GM12864 (cell line): ENCODE measurements around the gene LILRB5.
"Not testable (repeated sequence)": the region's sequence is repeated elsewhere in the genome, so short reads cannot be mapped to it uniquely, and the experiment has no call there.

Experiments used
- DNase-seq: peaks from one replicate; pipeline ENCODE4 v3.0.0-alpha.2; 2011; ENCODE audit warnings: low read depth
- H3K4me3 ChIP-seq: 2 replicates; pipeline ENCODE4 v1.5.1; 2011; ENCODE audit warnings: mild to moderate bottlenecking, low read depth, low read length, control low read depth
- TF ChIP-seq, protein P1 (sequence below): IDR thresholded peaks from 2 replicates; pipeline ENCODE4 v1.5.1; 2011; ENCODE audit warnings: low read depth, mild to moderate bottlenecking, moderate library complexity, low read length, control low read depth, inconsistent platforms; ENCODE audit errors: missing control alignments

LILRB5 gene

GRCh38 chr19:54229146-54229545 lies 27.9 kb downstream of the LILRB5 start:
- TF ChIP-seq, protein P1, sequence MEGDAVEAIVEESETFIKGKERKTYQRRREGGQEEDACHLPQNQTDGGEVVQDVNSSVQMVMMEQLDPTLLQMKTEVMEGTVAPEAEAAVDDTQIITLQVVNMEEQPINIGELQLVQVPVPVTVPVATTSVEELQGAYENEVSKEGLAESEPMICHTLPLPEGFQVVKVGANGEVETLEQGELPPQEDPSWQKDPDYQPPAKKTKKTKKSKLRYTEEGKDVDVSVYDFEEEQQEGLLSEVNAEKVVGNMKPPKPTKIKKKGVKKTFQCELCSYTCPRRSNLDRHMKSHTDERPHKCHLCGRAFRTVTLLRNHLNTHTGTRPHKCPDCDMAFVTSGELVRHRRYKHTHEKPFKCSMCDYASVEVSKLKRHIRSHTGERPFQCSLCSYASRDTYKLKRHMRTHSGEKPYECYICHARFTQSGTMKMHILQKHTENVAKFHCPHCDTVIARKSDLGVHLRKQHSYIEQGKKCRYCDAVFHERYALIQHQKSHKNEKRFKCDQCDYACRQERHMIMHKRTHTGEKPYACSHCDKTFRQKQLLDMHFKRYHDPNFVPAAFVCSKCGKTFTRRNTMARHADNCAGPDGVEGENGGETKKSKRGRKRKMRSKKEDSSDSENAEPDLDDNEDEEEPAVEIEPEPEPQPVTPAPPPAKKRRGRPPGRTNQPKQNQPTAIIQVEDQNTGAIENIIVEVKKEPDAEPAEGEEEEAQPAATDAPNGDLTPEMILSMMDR: no peak
- no peak overlapping the region for H3K4me3 ChIP-seq
- DNase-seq: no peak

- not testable (repeated sequence) for H3K4me3 ChIP-seq, DNase-seq
These were observed 32.5 kb downstream of the LILRB5 start for GRCh38 chr19:54224619-54225018.

DNA sequence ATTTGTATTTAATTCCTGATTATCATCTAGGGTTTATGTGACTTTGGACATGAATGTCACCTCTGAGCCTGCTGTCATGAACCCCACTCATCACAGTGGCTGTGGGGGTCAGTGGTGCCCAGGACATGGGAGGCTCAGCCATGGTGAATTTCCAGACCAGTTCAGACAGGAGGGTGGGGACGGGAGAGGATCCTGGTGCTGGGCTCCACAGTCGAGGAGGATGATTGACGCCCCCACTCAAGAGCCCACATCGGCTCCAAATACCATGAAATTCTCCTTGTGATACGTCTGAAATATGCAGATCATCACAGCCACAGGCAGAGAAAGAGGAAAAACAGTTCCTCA lies 33.2 kb downstream of the LILRB5 start:
- not testable (repeated sequence) for H3K4me3 ChIP-seq, DNase-seq

DNA sequence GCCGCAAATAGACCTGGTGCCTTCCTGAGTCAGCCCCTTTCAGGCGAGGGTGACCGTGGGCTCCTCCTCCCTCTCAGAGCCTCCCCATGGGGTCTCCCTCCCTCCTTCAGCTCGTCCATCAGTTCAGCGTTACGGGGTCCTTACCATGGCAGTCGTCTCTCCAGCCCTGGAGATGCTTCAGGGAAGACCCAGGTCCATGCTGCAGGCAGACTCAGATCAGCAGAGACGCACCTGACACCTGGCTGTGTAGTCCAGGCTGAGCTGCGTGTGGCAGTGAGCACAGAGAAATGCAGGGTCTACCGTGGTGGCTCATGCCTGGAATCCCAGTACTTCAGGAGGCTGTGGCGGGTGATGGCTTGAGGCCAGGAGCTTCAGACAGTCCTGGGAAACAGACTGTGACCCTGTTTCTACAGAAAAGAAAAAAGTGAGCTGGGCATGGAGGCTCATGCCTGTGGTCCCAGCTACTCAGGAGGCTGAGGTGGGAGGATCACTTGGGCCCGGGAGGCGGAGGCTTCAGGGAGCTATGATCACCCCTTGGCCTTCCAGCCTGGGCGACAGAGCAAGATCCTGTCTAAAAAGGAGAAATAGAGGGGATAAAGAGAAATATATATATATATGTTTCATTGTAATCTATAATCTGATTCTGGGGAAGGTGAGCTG lies 33.7 kb downstream of the LILRB5 start:
- DNase-seq, H3K4me3 ChIP-seq: not testable (repeated sequence)

- not testable (repeated sequence) for H3K4me3 ChIP-seq
These were observed 34.4 kb downstream of the LILRB5 start, which contains the start of gene LILRB3 for GRCh38 chr19:54222474-54223276. Gene LILRB3, minus strand, starts transcription at chr19:54223007. Its CDS starts 31 bp downstream, at chr19:54222976.

DNA sequence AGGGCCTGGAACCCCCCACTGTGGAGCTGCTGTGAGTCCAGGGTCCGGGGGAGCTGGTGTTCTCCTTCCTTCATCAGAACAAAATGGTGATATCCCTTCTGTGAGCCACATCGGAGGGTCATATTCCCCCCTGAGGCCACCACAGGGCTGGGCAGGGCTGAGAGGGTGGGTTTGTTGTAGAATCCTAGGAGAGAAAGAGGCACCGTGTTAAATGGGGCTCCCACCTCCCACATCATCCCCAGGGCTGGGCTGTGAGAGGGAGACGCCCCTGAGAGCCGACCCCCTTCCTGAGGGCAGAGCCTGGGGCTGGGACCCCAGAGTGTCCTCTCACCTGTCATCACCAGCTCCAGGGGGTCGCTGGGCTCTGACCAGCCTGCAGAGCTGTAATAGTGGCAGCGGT lies 35.1 kb downstream of the LILRB5 start:
- DNase-seq, H3K4me3 ChIP-seq: not testable (repeated sequence)

More at GRCh38 chr19:54222474-54223276, 34.4 kb downstream of the LILRB5 start, which contains the start of gene LILRB3:
- DNase-seq: not testable (repeated sequence)

DNA sequence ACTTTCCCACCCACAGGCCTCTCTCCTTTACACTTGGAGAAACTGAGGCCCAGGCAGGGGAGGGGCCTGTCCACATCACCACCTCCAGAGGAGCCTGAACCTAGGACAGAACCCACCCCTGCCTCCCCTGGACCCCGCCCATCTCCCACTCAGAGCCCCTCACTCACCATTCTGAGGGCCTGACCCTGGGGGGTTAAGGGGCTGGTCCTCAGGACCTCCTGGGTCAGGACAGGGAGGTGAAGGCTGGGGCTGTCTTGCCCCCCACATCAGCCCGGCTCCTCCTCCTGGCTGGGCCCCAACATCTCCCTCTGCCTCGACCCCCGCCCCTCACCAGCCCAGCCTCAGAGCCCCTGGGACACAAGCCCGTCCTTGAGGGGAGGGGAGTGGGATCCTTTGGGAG lies 37.4 kb downstream of the LILRB5 start:
- H3K4me3 ChIP-seq: not testable (repeated sequence)

GRCh38 chr19:54218960-54219661 lies 38.0 kb downstream of the LILRB5 start:
- H3K4me3 ChIP-seq: no peak overlapping the region
- no peak for DNase-seq
- TF ChIP-seq, protein P1: no peak

More for the DNA sequence above, 37.4 kb downstream of the LILRB5 start:
- not testable (repeated sequence) for DNase-seq

DNA sequence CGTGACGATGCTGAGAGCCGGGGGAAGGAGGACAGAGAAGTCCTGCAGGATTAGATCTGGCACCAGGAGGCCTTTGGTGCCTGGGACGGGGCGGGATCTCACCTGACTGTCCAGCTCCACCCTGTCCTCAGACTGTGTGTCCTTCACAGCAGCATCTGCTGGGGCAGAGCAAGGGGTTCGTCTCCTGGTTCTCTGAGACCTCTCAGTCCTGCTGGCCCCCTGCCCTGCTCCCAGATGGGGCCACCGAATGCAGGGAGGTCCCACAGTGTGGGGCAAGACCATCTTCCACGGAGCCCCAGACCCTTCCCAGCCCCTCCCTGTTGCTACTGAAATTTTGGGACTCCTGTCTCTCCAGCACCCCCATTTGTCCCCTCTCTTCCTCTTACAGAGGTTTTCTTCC lies 38.8 kb downstream of the LILRB5 start:
- H3K4me3 ChIP-seq: no peak overlapping the region
- TF ChIP-seq, protein P1: no peak
- no peak for DNase-seq

DNA sequence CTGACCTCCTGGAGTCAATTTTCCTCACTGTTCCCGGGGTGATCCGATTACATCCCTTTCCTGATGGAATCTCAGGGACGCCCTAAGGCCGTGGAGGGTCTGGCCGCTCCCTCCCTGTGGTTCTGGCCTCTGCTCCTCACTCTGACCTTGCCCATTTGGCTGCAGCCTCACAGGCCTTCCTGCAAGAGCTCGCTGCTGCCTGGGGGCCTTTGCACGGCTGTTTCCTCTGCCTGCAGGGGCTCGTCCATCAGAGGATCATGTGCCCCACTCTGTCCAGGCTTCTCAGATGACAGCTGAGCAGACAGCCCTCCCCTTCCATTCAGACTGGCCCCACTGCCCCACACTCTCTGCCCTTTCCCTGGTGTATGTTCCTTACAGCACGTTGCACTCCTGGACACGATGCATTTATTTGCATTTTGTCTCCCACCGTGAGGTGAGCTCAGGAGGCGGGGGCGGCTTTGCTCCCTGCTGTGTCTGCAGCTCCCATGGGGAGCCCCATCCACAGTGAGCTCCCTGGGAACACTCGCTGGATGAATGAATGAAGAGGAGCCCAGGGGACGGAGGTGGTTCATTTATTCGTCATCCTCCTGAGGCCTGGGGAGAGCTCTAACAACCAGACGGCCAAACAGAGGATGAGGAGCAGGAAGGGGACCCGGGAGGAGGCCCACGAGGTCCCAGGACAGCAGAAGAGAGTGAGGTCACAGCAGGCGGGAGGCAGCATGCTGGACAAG lies 39.4 kb downstream of the LILRB5 start:
- DNase-seq: not testable (repeated sequence)

More for the DNA sequence above, 39.4 kb downstream of the LILRB5 start:
- not testable (repeated sequence) for H3K4me3 ChIP-seq
